HG02623 (cell line): ENCODE data around the gene R3HDML.
A peak's percentile ranks its signal among the peaks of the same experiment; 100 is the strongest.
"Not testable (repeated sequence)": the region's sequence is repeated elsewhere in the genome, so short reads cannot be mapped to it uniquely, and the experiment has no call there.

ENCODE experiments used
- ATAC-seq: cut with Tn5 transposase; IDR thresholded peaks from one replicate; pipeline ENCODE4 v1.9.1; 2021; ENCODE audit warnings: moderate library complexity; ENCODE audit not compliant: unreplicated experiment

Gene R3HDML

GRCh38 chr20:44336725-44337380, at the start of gene R3HDML:
Gene R3HDML, plus strand, starts transcription at chr20:44337043. Its CDS starts 115 bp downstream, at chr20:44337158.
- no peak for ATAC-seq

DNA sequence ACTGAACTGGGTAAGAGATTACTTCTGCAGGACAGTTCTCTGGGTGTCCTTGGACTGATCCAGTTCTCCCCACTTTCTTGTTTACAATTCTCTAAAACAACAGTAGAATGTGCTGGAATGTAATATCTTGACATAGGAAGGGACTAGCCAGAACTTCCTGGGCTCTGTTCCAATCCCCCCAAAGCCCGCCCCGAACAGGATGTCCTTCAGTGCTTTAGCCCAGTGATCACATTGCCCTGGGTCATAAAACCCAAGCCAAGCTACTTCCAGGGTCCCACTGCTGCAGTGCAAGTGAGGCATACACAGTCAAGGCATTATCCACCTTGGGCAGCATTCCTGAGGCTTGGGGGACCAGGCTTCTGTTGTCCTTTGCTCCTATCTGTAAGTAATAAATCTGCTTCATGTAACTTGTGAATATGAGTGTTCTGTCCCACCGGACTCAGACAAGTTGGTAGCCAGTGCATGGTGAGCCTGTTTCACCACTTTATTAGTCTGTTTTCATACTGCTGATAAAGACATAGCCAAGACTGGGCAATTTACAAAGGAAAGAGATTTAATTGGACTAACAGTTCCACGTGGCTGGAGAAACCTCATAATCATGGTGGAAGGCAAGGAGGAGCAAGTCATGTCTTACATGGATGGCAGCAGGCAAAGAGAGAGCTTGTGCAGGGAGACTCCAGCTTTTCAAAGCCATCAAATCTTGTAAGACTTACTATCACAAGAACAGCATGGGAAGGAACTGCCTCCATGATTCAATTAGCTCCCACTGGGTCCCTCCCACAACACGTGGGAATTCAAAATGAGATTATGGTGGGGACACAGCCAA, 49.4 kb upstream of the R3HDML start:
- ATAC-seq: no peak

- no peak for ATAC-seq
These were observed 48.6 kb upstream of the R3HDML start for GRCh38 chr20:44288252-44288651.

DNA sequence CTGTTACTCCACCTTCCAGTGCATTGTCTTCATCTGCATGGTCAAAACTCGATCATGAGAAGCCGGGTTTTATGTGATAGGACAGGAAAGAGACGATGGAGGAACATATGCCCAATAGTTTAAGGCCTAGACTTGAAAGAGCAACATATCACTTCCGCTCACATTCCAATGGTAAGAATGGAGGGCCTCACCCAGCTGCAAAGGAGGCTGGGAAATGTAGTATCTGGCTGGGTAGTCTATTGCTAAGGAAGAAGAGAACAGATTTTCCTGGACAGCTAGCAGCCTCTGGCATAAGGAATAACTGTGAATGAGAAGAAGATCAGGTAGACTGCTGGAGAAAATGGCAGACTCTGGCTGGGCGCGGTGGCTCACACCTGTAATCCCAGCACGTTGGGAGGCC, 45.1 kb upstream of the R3HDML start:
- ATAC-seq: no peak

- no peak for ATAC-seq
These were observed 40.8 kb upstream of the R3HDML start for GRCh38 chr20:44296011-44296410.

DNA sequence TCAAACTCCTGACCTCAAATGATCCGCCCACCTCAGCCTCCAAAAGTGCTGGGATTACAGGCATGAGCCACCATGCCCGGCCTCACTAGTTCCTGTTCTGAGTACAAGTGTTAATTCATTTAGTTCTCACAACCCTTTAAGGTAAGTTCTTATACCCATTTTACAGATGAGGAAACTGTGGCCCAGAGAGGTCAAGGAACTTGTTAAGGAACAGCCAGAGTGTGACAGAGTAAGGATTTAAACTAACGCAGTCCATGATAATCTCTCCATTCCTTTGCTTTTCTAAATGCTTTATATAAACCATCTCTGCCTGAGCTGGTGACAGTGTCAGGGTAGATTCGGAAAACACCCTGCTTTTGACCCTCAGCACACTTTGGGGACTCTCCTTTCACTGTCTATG, 39.1 kb upstream of the R3HDML start:
- no peak for ATAC-seq

GRCh38 chr20:44299011-44299535, 37.8 kb upstream of the R3HDML start:
- ATAC-seq: not testable (repeated sequence)

DNA sequence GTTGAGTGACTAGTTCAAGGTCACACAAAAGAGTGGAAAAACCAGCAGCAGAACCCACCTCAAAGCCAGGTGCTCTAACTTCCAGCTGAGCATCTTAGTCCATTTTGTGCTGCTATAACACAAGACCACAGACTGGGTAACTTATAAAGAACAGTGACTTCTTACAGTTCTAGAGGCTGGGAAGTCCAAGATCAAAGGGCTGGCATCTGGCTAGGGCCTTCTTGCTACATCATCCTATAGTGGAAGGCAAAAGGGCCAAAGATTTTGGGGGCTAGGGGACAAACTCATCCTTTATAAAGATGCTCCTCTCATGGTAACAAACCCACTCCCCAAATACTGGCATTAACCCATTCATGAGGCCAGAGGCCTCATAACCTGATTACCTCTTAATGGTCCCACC, 35.6 kb upstream of the R3HDML start:
- no peak for ATAC-seq

DNA sequence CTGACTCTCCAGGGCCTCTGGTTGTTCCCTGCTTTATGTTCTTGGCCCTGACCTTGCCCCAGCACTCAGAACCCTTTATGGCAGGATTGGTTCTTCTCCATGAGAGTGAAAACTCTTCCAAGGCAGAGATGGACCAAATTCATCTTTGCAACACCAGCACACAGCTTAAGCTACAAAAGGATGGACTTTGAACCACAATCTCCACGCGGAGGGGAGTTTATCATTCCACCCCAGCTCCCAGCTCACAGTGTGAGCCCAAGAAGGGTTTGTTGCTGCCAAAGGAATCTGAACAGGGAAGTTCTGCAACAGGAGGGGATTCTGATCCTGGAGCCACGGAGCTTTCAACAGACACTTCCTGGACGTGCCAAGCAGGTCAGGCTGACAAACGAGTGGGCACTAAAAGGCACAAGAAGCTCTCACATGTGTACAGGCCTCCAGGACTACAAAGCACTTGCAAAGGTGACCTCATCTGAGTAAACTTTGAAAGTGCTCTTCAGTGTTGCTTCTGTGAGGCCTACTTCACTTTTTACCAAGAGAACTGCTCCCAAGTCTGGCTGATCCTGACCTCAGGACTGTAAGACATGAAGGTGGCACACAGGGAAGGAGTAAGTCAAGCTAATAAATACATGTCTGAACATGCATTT, 34.7 kb upstream of the R3HDML start:
- no peak for ATAC-seq

- ATAC-seq: no peak
These were observed 34.1 kb upstream of the R3HDML start for GRCh38 chr20:44302736-44303135.

DNA sequence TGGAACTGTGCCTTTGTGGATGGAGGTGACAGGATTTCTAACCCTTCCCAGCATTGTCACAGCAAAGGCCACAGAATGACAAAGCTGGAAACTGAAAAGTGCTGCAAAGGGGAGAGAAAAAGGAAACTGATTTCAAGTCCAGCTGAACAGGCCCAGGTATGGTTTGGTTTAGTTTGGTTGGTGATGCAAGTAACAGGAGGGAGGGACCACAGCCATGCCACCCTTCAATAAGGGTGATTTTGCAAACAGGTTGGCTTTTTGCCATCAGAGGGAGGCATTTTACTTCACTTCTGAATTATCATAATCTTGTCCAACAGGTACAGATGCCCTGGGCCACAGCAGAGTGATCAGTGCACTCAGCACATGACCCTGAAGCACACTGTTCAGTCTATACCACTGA, 32.5 kb upstream of the R3HDML start:
- no peak for ATAC-seq

DNA sequence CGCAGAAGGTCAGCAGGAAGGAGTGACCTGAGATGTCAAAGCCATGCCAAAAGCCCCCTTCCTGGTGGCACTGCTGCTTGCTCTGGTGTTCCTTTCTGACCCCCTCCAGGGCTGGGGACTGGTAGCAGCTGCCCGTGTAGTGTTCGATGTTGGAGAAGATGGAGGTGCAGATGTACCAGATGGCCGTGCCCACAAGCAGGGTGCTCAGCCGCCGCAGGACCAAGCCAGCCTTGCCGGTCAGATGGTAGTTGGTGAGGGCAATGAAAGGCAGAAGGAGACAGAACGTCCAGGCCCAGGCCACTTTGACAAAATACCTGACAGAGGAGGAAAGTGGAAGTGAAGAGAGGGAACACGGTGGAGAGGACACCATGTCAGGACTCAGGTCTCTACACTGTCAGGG, 29.9 kb upstream of the R3HDML start:
- ATAC-seq: no peak

- no peak for ATAC-seq
These were observed 26.8 kb upstream of the R3HDML start for GRCh38 chr20:44309763-44310663.

- ATAC-seq: peak; percentile 82
These were observed 25.9 kb upstream of the R3HDML start, which contains the start of gene FITM2 for GRCh38 chr20:44310664-44311639. Gene FITM2, minus strand, starts transcription at chr20:44311202. Its CDS starts 54 bp downstream, at chr20:44311148.

GRCh38 chr20:44314870-44315269, 22.0 kb upstream of the R3HDML start:
- no peak for ATAC-seq

GRCh38 chr20:44319839-44320422, 16.9 kb upstream of the R3HDML start:
- ATAC-seq: no peak

GRCh38 chr20:44324343-44324742, 12.5 kb upstream of the R3HDML start:
- ATAC-seq: no peak

GRCh38 chr20:44326391-44327159, 10.3 kb upstream of the R3HDML start:
- no peak for ATAC-seq
